HUES48 (cell line): ENCODE data around the gene CERK.

Experiments used
- H3K27ac ChIP-seq: one replicate; pipeline ENCODE4 v1.7.0; 2013; ENCODE audit warnings: low read depth, low read length, inconsistent platforms
- H3K27me3 ChIP-seq: 2 replicates; pipeline ENCODE4 v1.6.1; 2013; ENCODE audit warnings: mild to moderate bottlenecking, low read length; ENCODE audit not compliant: control insufficient read depth, insufficient read depth
- H3K36me3 ChIP-seq: 2 replicates; pipeline ENCODE4 v1.6.1; 2013; ENCODE audit warnings: low read length; ENCODE audit not compliant: control insufficient read depth, insufficient read depth
- H3K4me1 ChIP-seq: 2 replicates; pipeline ENCODE4 v1.6.1; 2013; ENCODE audit warnings: mild to moderate bottlenecking, low read length; ENCODE audit not compliant: control insufficient read depth, insufficient read depth
- H3K4me3 ChIP-seq: 2 replicates; pipeline ENCODE4 v1.5.1; 2013; ENCODE audit warnings: mild to moderate bottlenecking, low read depth, low read length
- H3K9ac ChIP-seq: 2 replicates; pipeline ENCODE4 v1.6.1; 2013; ENCODE audit warnings: mild to moderate bottlenecking, low read depth, low read length, moderate library complexity
- H3K9me3 ChIP-seq: 2 replicates; pipeline ENCODE4 v1.6.1; 2013; ENCODE audit warnings: low read length; ENCODE audit not compliant: control insufficient read depth, insufficient read depth

CERK gene

DNA sequence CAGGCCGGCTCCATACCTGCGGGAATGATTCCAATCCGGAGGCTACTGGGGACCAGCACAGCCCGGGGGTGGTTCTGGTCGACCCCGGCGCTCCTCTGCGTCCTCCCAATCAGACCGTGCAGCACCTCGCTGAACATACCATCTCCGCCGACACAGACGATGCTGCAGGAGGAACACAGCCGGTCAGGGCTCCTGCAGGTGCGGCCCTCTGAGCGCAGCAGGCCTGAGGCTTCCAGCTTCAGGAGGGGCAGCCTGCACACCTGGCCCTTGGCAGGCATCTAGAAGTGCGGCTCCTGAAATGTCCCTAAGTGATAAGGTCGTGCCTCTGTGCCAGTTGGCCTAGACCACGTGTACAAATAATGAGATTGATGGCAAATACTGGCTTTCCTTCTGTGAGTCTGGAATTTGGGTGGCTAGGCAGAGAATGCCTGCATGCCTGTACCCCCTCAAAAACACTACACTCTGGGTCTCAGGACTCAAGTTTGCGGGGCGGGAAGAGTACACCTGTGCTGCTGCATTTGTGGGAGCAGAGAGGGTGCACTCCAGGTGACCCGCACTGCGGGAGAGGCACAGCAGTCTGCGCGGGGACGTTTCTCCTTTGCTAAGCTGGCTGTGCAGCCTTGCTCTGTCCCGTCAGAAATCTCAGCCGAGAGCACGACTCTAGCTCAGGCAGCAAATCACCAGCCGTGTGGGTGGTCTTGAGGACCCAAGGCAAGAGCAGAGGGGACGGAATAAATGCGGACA, 30.1 kb downstream of the CERK start:
- Histone ChIP-seq H3K27ac (no peak overlapping the region), H3K27me3 (no peaks in the 10 kb centered on the region), H3K4me3 (no peak overlapping the region), H3K9me3 (no peaks in the 10 kb centered on the region), H3K4me1 (0 out of 2 replicates have a peak, but pooled peaks cover 6% of the 10 kb centered on the region), H3K36me3 (peaks cover 87% of the 10 kb centered on the region), H3K9ac (no peak overlapping the region)

DNA sequence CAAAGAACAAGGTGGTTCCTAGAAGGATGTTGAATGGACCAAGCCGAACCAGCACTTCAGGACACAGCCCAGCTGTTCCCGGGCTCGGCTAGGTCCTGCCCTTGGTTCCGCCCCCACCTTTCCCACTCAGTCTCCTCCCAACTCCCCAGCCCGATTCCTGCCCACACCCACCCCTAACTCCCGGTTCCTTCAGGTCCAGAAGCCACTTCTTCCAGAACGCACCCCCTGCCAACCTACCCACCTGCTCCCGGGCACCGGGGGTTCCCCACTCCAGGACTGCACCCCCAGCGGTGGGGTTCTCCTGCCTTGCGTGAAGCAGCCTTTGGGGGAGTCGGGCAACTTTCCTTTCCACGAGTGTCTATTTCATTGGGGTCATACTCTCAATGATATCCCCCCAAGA, 30.7 kb downstream of the CERK start:
- Histone ChIP-seq H3K4me1 (0 out of 2 replicates have a peak, but pooled peaks cover 6% of the 10 kb centered on the region), H3K36me3 (peaks cover 87% of the 10 kb centered on the region), H3K27me3 (no peaks in the 10 kb centered on the region), H3K27ac (no peak overlapping the region), H3K9me3 (no peaks in the 10 kb centered on the region), H3K4me3 (no peak overlapping the region), H3K9ac (no peak overlapping the region)

- H3K4me3 ChIP-seq: no peak overlapping the region
- 0 out of 2 replicates have a peak, but pooled peaks cover 5% of the 10 kb centered on the region for H3K4me1 ChIP-seq
- H3K9ac ChIP-seq: no peak overlapping the region
- H3K27ac ChIP-seq: no peak overlapping the region
- peaks cover 81% of the 10 kb centered on the region for H3K36me3 ChIP-seq
- no peaks in the 10 kb centered on the region for H3K9me3 ChIP-seq
- H3K27me3 ChIP-seq: no peaks in the 10 kb centered on the region
These were observed 32.0 kb downstream of the CERK start for GRCh38 chr22:46706060-46706459.

DNA sequence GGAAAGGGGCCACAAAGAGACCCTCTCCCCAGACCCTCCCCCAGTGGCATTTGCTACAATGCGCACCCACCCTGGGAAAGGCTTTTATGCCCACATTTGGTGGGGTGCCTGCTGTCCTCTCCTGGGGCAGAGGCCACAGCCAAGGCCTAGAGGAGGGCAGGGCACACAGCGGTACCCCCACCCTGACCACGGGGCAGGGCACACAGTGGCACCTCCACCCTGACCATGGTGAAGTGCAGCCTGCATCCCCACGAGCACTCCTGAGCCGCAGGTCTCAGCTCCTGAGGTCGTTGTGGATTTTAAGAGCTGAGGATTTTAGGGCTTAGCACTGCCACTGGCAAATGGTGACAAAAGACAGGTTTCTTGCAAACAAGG, 34.1 kb downstream of the CERK start:
- Histone ChIP-seq H3K27me3 (no peaks in the 10 kb centered on the region), H3K4me3 (no peak overlapping the region), H3K9ac (no peak overlapping the region), H3K9me3 (no peaks in the 10 kb centered on the region), H3K36me3 (peaks cover 78% of the 10 kb centered on the region), H3K4me1 (no peaks in the 10 kb centered on the region), H3K27ac (no peak overlapping the region)

DNA sequence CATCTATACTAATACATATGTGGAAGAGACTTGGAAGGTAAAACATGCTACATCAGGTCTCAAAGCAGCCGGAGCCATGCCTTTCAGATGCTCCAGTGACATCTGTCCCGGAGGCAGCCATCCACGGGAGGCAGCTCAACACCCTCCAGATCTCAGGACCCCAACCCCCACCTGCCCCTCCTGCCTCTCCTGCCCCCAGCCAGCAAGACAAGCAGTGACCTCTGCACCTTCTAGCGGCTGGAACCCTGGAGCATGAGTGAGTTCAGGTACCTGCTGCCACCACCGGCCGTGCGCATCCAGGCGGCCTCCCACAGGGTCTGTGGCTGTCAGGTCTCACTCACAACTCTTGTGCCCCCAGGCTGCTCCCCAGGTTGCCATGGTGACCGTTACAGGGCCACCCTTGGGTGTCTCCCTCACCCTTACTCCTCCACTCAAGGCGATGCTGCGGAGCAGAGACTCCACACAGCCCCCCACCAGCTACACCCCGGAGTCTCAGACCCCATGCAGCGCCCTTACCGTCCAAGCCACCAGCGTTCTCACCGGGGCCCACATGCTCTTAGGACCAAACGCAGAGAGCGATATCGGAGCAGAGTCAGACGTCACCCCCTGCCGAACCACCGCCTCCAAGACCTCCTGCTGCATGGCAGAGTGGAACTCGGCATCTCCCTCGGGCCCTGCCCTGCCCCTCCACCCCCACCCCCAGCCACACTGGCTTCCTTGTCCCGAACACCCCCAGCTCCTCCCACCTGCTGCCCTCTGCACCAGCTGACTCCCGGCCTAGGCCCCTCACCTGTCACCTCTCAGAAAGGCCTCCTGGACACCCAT, 34.7 kb downstream of the CERK start:
- Histone ChIP-seq H3K9me3 (no peaks in the 10 kb centered on the region), H3K36me3 (peaks cover 77% of the 10 kb centered on the region), H3K9ac (no peak overlapping the region), H3K4me3 (no peak overlapping the region), H3K27me3 (no peaks in the 10 kb centered on the region), H3K27ac (no peak overlapping the region), H3K4me1 (no peaks in the 10 kb centered on the region)

DNA sequence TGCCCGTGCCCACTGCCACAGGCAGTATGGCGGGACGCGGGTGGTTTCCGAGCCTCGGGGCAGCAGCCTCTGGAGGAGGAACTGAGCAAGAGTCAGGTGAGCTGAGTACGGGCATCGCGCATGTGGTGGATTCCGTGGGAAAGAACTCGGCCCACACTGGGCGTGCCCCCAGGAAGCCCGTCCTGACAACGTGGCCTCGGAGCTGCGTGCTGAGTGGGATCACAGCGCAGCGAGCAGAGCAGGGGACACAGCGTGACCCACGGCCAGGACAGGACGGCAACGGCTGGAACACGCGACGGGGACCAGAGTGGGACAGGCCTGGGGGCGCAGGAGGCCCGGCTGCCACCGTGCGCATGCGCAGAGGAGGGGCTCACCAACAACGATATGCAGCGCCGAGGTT, 36.8 kb downstream of the CERK start:
- Histone ChIP-seq H3K27me3 (no peaks in the 10 kb centered on the region), H3K27ac (no peak overlapping the region), H3K4me3 (no peak overlapping the region), H3K36me3 (peaks cover 73% of the 10 kb centered on the region), H3K4me1 (no peaks in the 10 kb centered on the region), H3K9me3 (no peaks in the 10 kb centered on the region), H3K9ac (no peak overlapping the region)

DNA sequence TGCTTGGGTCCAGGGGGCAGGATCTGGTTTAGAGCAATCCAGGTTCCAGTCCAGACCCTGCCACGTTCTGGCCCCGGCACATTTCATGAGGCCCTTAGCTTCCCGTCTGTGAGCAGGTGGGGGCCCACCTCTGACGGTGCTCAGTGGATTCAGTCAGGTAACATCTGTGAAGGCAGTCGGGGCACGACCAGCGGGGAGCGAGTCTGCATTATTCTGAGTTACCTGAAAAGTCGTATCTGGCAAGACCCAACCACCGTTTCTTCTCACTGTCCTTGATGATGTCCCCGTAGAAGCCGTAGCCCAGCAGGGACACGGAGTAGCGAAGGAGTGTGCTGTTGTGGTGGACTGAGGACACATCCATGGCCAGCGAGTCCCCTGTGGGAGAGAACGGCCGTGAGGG, 39.0 kb downstream of the CERK start:
- no peaks in the 10 kb centered on the region for H3K27me3 ChIP-seq
- H3K9me3 ChIP-seq: no peaks in the 10 kb centered on the region
- no peak overlapping the region for H3K27ac ChIP-seq
- no peak overlapping the region for H3K4me3 ChIP-seq
- no peak overlapping the region for H3K9ac ChIP-seq
- H3K36me3 ChIP-seq: peaks cover 76% of the 10 kb centered on the region
- H3K4me1 ChIP-seq: no peaks in the 10 kb centered on the region

DNA sequence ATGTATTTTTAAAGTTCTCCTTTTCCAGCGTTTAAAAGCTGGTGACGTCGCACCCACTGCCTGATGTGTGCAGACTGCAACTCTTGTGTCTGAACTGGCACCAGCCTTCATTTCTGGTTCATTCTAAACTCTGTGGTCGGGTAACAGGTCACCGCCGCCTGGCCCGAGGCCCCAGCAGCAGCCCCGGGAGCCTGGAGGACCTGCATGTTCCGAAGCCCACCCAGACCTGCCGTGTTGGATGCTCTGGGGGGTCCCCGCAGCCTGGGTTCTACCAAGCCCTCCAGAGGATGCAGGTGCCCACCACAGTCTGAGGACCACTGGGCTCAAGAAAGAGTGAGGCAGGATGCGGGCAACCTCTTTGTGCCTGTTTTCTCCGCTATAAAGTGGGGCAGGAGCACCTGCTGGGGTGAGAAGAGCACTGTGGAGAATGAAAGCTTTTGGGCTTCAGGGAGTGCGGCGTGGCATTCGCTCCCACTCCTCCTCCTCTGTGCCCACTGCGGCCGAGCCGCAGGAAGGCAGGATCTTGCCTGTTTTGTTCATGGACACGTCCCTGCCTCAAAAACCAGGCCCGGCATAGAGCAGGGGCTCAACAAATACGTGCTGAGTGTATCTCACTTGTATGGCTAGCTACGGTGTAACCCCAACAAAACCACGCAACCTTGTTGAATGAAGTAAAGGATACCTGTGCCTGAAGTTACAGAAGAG, 40.1 kb downstream of the CERK start:
- Histone ChIP-seq H3K36me3 (peaks cover 80% of the 10 kb centered on the region), H3K9ac (no peak overlapping the region), H3K4me3 (no peak overlapping the region), H3K27ac (no peak overlapping the region), H3K4me1 (no peaks in the 10 kb centered on the region), H3K9me3 (no peaks in the 10 kb centered on the region), H3K27me3 (no peaks in the 10 kb centered on the region)

DNA sequence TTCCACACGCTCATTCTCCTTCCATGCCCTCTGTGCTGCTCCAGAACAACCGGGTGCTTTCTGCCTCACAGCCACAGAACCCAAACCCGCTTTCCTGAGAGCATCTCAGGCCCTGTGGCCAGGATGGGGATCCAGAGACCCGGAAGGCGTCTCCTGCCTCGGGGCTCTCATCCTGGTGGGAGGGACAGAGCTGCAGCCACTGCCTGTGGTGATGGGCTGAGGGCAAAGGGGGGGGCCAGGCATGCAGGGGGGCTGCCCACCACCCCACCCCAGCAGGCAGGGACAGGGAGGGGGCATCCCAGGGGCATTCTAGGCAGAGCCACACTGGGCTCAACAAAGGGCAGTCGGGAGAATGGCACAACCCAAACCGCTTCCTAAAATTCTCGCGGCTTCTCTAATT, 41.4 kb downstream of the CERK start:
- H3K9me3 ChIP-seq: no peaks in the 10 kb centered on the region
- no peak overlapping the region for H3K27ac ChIP-seq
- no peak overlapping the region for H3K9ac ChIP-seq
- H3K4me3 ChIP-seq: no peak overlapping the region
- H3K4me1 ChIP-seq: no peaks in the 10 kb centered on the region
- peaks cover 85% of the 10 kb centered on the region for H3K36me3 ChIP-seq
- no peaks in the 10 kb centered on the region for H3K27me3 ChIP-seq

GRCh38 chr22:46696229-46696518, 41.9 kb downstream of the CERK start:
- H3K27me3 ChIP-seq: no peaks in the 10 kb centered on the region
- no peak overlapping the region for H3K27ac ChIP-seq
- H3K9ac ChIP-seq: no peak overlapping the region
- H3K4me1 ChIP-seq: no peaks in the 10 kb centered on the region
- H3K4me3 ChIP-seq: no peak overlapping the region
- H3K9me3 ChIP-seq: no peaks in the 10 kb centered on the region
- H3K36me3 ChIP-seq: peaks cover 85% of the 10 kb centered on the region
